IPS-18c (cell line): ENCODE results near the gene MIB1.

Source experiments
- H3K4me3 ChIP-seq: 2 replicates; pipeline ENCODE4 v1.7.0; 2013; ENCODE audit warnings: low read depth, mild to moderate bottlenecking, low read length, moderate library complexity; ENCODE audit not compliant: insufficient read depth
- H3K9me3 ChIP-seq: one replicate; pipeline ENCODE4 v1.6.1; 2013; ENCODE audit warnings: mild to moderate bottlenecking, low read length, moderate library complexity; ENCODE audit not compliant: control insufficient read depth, insufficient read depth

The MIB1 gene

DNA sequence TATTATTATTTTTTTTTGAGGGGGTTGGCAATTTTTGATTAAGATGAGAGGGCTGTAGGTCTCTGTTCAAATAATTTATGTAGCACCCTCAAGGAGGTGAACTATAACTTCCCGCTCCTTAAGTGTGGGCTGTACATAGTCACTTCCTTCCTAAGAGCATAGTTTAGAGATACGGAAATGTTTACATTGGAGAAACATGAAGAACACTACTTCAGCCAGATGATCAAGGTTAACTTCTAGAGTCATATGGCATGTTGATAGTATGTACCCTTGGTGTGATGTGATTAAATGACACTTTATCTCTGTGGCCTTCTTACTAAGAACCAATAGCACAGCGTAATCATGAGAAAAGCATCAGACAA is 93.7 kb downstream of the MIB1 start:
- Histone ChIP-seq H3K4me3 (no peak overlapping the region), H3K9me3 (no peaks in the 10 kb centered on the region)

GRCh38 chr18:21841570-21841969 is 101.0 kb downstream of the MIB1 start:
- H3K4me3 ChIP-seq, result no peak overlapping the region

DNA sequence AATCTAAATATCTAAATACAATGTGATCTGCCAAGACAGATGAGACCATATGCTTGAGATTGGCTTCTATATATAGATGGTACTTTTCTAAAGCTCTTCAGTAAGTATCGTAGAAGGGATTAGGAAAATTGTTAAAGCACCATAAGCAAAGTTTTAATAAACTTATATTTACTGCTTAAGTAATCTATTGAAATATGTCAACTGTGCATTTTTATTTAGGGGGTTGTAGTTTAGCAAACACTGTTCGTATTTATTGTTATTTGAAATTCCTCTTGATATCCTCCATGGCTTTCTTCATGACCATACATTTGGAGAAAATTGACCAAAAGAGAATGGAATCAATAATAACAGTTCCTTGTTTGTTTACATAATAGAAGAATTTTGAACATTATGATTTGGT is 102.7 kb downstream of the MIB1 start:
- no peaks in the 10 kb centered on the region for H3K9me3 ChIP-seq
- no peak overlapping the region for H3K4me3 ChIP-seq

More at GRCh38 chr18:21841570-21841969, 101.0 kb downstream of the MIB1 start:
- no peaks in the 10 kb centered on the region for H3K9me3 ChIP-seq

DNA sequence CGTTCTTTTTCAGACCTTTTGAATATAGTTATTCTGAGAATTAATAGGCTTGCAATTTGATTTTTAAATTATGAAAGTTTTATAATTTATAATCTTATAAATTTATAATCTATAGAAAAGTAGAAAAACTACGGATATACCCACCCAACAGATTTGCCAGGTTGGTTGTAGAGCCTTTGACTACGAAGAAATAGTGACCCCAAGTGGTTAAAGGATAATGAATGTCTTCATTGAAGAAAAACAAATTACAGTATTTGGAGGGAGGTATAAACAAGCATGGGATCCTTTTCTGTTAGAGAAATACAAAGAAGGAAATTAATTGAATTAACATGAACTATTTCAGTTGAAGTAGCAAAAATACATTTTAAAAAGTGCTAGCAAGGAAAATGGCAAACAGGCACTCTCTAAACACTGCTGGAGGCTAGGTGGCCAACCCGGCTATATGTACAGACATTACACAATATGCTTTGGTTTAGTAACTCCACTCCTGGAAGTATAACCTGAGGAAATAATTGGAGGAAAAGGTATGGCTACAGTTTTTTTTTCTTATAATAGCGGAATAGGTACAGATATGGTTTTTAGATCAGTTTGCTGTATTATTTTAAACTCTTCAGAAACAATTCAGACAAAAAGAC is 110.9 kb downstream of the MIB1 start:
- Histone ChIP-seq H3K9me3 (no peaks in the 10 kb centered on the region), H3K4me3 (no peak overlapping the region)

DNA sequence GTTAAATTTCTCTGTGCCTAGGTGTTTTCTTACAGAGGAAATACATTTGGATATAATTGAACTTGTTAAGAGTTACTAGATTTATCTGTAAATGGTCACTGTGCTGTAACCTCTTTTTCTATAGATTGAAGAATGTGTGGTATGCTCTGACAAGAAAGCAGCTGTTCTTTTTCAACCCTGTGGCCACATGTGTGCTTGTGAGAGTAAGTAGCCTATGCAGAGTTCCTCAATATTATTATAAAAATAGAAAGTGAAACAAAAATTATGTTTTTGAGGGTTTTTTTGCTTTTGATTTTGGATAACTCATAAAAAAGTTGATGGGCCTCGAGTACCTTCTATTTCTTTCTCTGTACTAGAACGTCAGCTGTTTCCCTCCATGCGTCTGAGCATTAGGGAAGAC is 112.4 kb downstream of the MIB1 start:
- H3K4me3 ChIP-seq, result no peak overlapping the region
- no peaks in the 10 kb centered on the region for H3K9me3 ChIP-seq

- Histone ChIP-seq H3K4me3 (no peak overlapping the region), H3K9me3 (no peaks in the 10 kb centered on the region)
These were observed 113.4 kb downstream of the MIB1 start for GRCh38 chr18:21853775-21854552.

GRCh38 chr18:21855432-21855831 is 114.8 kb downstream of the MIB1 start:
- Histone ChIP-seq H3K9me3 (no peaks in the 10 kb centered on the region), H3K4me3 (no peak overlapping the region)

- no peak overlapping the region for H3K4me3 ChIP-seq
These were observed 117.3 kb downstream of the MIB1 start for GRCh38 chr18:21857871-21858270.

DNA sequence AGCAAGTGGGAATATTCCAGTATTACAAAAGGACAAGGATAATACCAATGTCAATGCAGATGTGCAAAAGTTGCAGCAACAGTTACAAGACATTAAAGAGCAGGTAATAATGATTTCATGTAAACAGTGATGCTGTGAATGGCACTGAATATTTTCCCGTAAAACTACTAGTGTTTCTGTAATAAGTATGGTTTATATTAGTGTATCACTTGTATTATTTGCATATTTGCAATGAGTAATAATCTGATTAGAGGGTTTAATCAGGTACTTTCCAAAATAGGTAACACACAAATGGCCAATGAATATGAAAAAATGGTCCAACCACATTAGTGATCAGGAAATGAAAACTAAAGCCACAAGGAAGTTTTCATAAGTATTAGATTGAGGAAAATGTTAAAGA is 118.0 kb downstream of the MIB1 start:
- Histone ChIP-seq H3K9me3 (no peaks in the 10 kb centered on the region), H3K4me3 (no peak overlapping the region)

More at GRCh38 chr18:21857871-21858270, 117.3 kb downstream of the MIB1 start:
- H3K9me3 ChIP-seq, result no peaks in the 10 kb centered on the region

DNA sequence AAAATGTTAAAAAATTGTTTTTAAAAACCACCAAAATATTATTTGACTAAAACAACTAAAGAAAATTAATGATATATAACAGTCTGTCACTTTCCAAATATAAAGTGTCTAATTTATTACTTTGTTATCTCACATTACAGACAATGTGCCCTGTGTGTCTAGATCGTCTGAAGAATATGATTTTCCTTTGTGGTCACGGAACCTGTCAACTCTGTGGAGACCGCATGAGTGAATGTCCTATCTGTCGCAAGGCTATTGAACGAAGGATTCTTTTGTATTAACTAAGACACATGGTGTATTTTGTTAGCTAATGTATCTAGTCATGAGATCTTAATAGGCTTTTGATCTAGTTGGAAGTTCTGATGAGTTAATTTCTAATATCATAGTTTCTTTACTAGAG is 123.8 kb downstream of the MIB1 start:
- no peaks in the 10 kb centered on the region for H3K9me3 ChIP-seq

GRCh38 chr18:21865043-21865442 is 124.5 kb downstream of the MIB1 start:
- H3K4me3 ChIP-seq, result no peak overlapping the region
- no peaks in the 10 kb centered on the region for H3K9me3 ChIP-seq

More for the DNA sequence above, 123.8 kb downstream of the MIB1 start:
- H3K4me3 ChIP-seq, result no peak overlapping the region

GRCh38 chr18:21868770-21869169 is 128.2 kb downstream of the MIB1 start:
- Histone ChIP-seq H3K9me3 (no peaks in the 10 kb centered on the region), H3K4me3 (no peak overlapping the region)

DNA sequence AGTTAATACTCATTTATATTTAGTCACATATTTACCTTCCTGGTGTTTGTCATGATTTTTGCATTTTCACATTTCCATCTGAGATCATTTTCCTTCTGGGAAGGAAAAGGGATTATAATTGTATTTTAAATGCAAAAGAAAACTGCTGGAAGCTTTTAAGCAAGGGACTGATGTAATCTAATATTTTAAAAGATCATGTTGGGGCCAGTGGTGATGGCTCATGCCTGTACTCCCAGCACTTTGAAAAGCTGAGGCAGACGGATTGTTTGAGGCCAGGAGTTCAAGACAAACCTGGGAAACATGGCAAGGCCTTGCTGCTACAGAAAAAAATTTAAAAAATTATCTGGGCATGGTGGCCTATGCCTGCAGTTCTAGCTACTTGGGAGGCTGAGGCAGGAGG is 149.0 kb downstream of the MIB1 start:
- Histone ChIP-seq H3K9me3 (peaks cover 6% of the 10 kb centered on the region), H3K4me3 (no peak overlapping the region)

- Histone ChIP-seq H3K4me3 (no peak overlapping the region), H3K9me3 (no peaks in the 10 kb centered on the region)
These were observed 154.2 kb downstream of the MIB1 start for GRCh38 chr18:21894619-21895367.

DNA sequence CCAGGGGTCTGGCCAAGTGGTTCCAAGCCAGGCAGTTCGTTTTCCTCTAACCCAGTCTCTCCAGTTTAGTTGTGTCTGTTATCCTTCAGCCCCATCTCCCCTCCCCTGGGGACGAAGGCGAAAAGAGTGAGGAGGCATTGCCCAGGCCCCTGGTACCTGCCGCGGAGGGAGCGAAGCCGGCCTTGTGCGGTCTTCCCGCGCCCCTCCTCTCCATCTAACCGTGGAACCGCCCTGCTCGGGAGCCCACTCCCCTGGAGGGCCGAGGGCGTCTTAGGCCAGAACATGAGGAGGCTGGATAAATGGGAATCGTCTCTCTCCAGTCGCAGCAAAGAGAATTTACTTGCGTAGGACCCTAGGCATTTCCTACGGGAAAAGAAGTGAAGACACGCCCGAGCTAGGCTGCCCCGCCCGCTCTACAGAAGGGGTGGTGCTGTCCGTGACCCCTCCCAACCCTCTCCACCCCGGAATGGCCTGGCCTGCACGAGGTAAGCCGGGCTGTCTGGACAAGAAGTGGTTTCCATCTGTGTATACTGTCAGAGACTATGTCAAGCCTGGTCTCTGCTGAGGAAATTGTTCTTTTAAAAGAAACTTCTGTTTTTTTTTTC is 156.2 kb downstream of the MIB1 start:
- peaks cover 2% of the 10 kb centered on the region for H3K9me3 ChIP-seq
- H3K4me3 ChIP-seq, result no peak overlapping the region

DNA sequence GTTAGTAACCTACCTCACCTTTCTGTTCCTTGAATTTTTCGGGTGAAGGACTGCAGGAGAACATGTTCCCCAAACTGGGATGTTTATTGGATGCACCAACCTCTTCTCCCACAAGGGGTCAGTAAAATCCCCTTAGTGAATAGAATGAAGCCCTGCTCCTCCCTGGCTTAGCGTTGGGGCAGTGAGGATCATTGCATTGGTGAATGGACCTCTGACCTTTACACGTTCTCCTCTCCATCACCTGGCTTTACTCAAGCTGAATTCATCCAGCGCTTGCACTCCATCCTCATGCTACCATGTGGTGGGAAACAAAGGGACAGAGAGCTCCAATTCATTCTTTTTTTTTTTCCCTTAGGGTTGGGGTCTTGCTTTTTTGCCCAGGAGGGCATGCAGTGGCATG is 157.2 kb downstream of the MIB1 start:
- peaks cover 4% of the 10 kb centered on the region for H3K9me3 ChIP-seq
- no peak overlapping the region for H3K4me3 ChIP-seq

GRCh38 chr18:21900605-21901352 is 160.2 kb downstream of the MIB1 start:
- peaks cover 4% of the 10 kb centered on the region for H3K9me3 ChIP-seq
- H3K4me3 ChIP-seq, result no peak overlapping the region
